Activated CD4-positive, CD25-positive, alpha-beta regulatory T cell treated with anti-CD3 and anti-CD28 coated beads, Interleukin-2, amount 50 U/mL, for 16 hours (primary cell): Measurements from ENCODE around the gene HEPN1.
"Not testable (repeated sequence)": the region's sequence is repeated elsewhere in the genome, so short reads cannot be mapped to it uniquely, and the experiment has no call there.

Experiments used
- DNase-seq: peaks from one replicate; pipeline ENCODE4 v3.0.0-alpha.2; 2020; ENCODE audit warnings: low read depth, low spot score

The HEPN1 gene

GRCh38 chr11:124942466-124943253 lies 23.6 kb downstream of the HEPN1 start:
- no peak for DNase-seq

GRCh38 chr11:124943254-124943616 lies 24.2 kb downstream of the HEPN1 start:
- no peak for DNase-seq

- no peak for DNase-seq
Measured at GRCh38 chr11:124943741-124944140, 24.7 kb downstream of the HEPN1 start.

- DNase-seq = no peak
Measured at GRCh38 chr11:124944565-124944964, 25.5 kb downstream of the HEPN1 start.

- no peak for DNase-seq
Measured at GRCh38 chr11:124945826-124946225, 26.8 kb downstream of the HEPN1 start.

- DNase-seq = no peak
Measured at GRCh38 chr11:124946735-124947141, 27.7 kb downstream of the HEPN1 start.

GRCh38 chr11:124950601-124951330 lies 31.7 kb downstream of the HEPN1 start:
- DNase-seq = no peak

GRCh38 chr11:124951341-124951740 lies 32.3 kb downstream of the HEPN1 start:
- no peak for DNase-seq

GRCh38 chr11:124953753-124954589 lies 34.9 kb downstream of the HEPN1 start, which contains the start of gene CCDC15:
Gene CCDC15, plus strand, starts transcription at chr11:124954202. Its CDS starts 531 bp downstream, at chr11:124954733.
- peak; percentile 94 for DNase-seq

GRCh38 chr11:124954590-124954955 lies 35.5 kb downstream of the HEPN1 start:
- no peak for DNase-seq

GRCh38 chr11:124955035-124955434 lies 36.0 kb downstream of the HEPN1 start:
- DNase-seq = no peak

GRCh38 chr11:124961972-124962609 lies 43.0 kb downstream of the HEPN1 start:
- no peak for DNase-seq

GRCh38 chr11:124968197-124968596 lies 49.1 kb downstream of the HEPN1 start:
- DNase-seq = not testable (repeated sequence)
